Keratinocyte (primary cell): ENCODE data around the gene GPBAR1. TPM values are rescaled to one million over a fixed set of nuclear protein-coding genes. Genes with fewer than 3 reads are reported as not detected.

ENCODE experiments used
- DNase-seq: peaks from one replicate; pipeline ENCODE4 v3.0.0-alpha.2; 2011; ENCODE audit warnings: low read depth, missing footprints, low spot score
- FAIRE-seq: peaks from 2 replicates; lab custom pipeline; 2011; peaks lifted over from hg19 to GRCh38; lab: Jason Lieb, UNC
- H2AFZ ChIP-seq: 2 replicates; pipeline ENCODE4 v1.6.0; 2012; ENCODE audit warnings: low read length, control low read depth, inconsistent platforms; ENCODE audit not compliant: control insufficient read depth
- H3K27ac ChIP-seq: 2 replicates; pipeline ENCODE4 v1.5.1; 2011; ENCODE audit warnings: low read length; ENCODE audit not compliant: control insufficient read depth, insufficient read depth
- H3K27me3 ChIP-seq: 3 replicates; pipeline ENCODE4 v1.6.0; 2011; ENCODE audit warnings: low read length; ENCODE audit not compliant: control insufficient read depth, insufficient read depth; ENCODE audit errors: extremely low read depth
- H3K36me3 ChIP-seq, 2 experiments: 2 replicates in 1 of 2; 3 replicates in 1 of 2; pipeline ENCODE4 v1.5.1; 2011; ENCODE audit warnings: low read length in 2 of 2, mild to moderate bottlenecking in 1 of 2; ENCODE audit not compliant: control insufficient read depth in 2 of 2, insufficient read depth in 2 of 2; ENCODE audit errors: extremely low read depth in 1 of 2
- H3K4me1 ChIP-seq: 3 replicates; pipeline ENCODE4 v1.5.1; 2011; ENCODE audit warnings: low read length; ENCODE audit not compliant: control insufficient read depth, insufficient read depth; ENCODE audit errors: extremely low read depth
- H3K4me2 ChIP-seq: 3 replicates; pipeline ENCODE4 v1.6.0; 2011; ENCODE audit warnings: low read depth, low read length; ENCODE audit not compliant: control insufficient read depth, insufficient read depth; ENCODE audit errors: extremely low read depth
- H3K4me3 ChIP-seq, 3 experiments: fragments of 200-600 bp in 1 of 3; sonication (generic) in 1 of 3; 2 replicates in 2 of 3; 3 replicates in 1 of 3; pipeline ENCODE4 v1.5.1; 2011 to 2016; ENCODE audit warnings: low read length in 3 of 3, mild to moderate bottlenecking in 3 of 3, control low read depth in 2 of 3, inconsistent platforms in 1 of 3, low read depth in 1 of 3, mixed read lengths in 1 of 3, mixed run types in 1 of 3, moderate library complexity in 1 of 3; ENCODE audit not compliant: control insufficient read depth in 2 of 3, insufficient read depth in 2 of 3; ENCODE audit errors: extremely low read depth in 1 of 3
- H3K79me2 ChIP-seq: 2 replicates; pipeline ENCODE4 v1.6.0; 2012; ENCODE audit warnings: low read length; ENCODE audit not compliant: control insufficient read depth, insufficient read depth
- H3K9ac ChIP-seq: 3 replicates; pipeline ENCODE4 v1.6.0; 2011; ENCODE audit warnings: low read length; ENCODE audit not compliant: control insufficient read depth, insufficient read depth; ENCODE audit errors: extremely low read depth
- H3K9me1 ChIP-seq: 3 replicates; pipeline ENCODE4 v1.6.0; 2011; ENCODE audit warnings: low read length; ENCODE audit not compliant: control insufficient read depth, insufficient read depth; ENCODE audit errors: extremely low read depth
- H3K9me3 ChIP-seq: 2 replicates; pipeline ENCODE4 v1.5.1; 2012; ENCODE audit warnings: low read depth, low read length; ENCODE audit not compliant: control insufficient read depth
- H4K20me1 ChIP-seq: 3 replicates; pipeline ENCODE4 v1.6.0; 2011; ENCODE audit warnings: low read length; ENCODE audit not compliant: control insufficient read depth, insufficient read depth; ENCODE audit errors: extremely low read depth
- CTCF ChIP-seq, 3 experiments: IDR thresholded peaks in 1 of 3; conservative IDR thresholded peaks in 1 of 3; optimal IDR thresholded peaks in 1 of 3; 2 replicates in 2 of 3; 3 replicates in 1 of 3; pipeline versions ENCODE3 to v1.5.1; 2011; ENCODE audit warnings: low read length in 3 of 3, mild to moderate bottlenecking in 3 of 3, moderate library complexity in 2 of 3, control low read depth in 1 of 3, inconsistent platforms in 1 of 3; ENCODE audit not compliant: insufficient read depth in 2 of 3; ENCODE audit errors: extremely low read depth in 1 of 3
- EZH2 ChIP-seq: IDR thresholded peaks from one replicate; pipeline ENCODE4 v1.6.1; 2012; ENCODE audit warnings: inconsistent platforms, mild to moderate bottlenecking, low read length, moderate library complexity
- dilution Hi-C: fragments of 300-500 bp; cut with MboI; formaldehyde crosslinking; loops from one replicate; pipeline ENCODE4 v1.7.0; 2020; ENCODE audit warnings: low sequenced_read_pairs; ENCODE audit not compliant: extremely low pct_ligation_motif_present
- polyA plus RNA-seq, 5 experiments: library from polyadenylated mRNA; depleted of rRNA in 3 of 5; stranded (reverse) in 3 of 5; stranded (forward) in 1 of 5; unstranded in 1 of 5; fragments of >200 nt; gene quantifications; 1 replicate in 1 of 5; 2 replicates in 3 of 5; 3 replicates in 1 of 5; pipeline versions ENCODE4 v1.2.1 to v1.2.3, GENCODE V29; 2011 to 2012; ENCODE audit warnings: missing spikeins in 2 of 5, low read depth in 1 of 5, low replicate concordance in 1 of 5

Gene GPBAR1
- polyA plus RNA-seq, 1 donor (not counting 4 experiments of a cell fraction or from before 2014, with no cell fraction given), result 0.12 TPM

GRCh38 chr2:218223046-218223445 lies 37.8 kb upstream of the GPBAR1 start:
- TF ChIP-seq EZH2 (no peak), CTCF (optimal IDR thresholded peaks at IDR 0.05 in 1 of 3, IDR thresholded peaks at IDR 0.05 in 1 of 3, conservative IDR thresholded peaks at IDR 0.05 in 1 of 3; ENCODE audit: extremely low read depth in 1 of 3, insufficient read depth in 2 of 3, low read length in 3 of 3) (no peak)
- Histone ChIP-seq H3K79me2 (peaks cover 88% of the 10 kb centered on the region), H3K9me3 (no peaks in the 10 kb centered on the region), H3K4me3 (peak overlapping the region in 1 of 3 experiments; percentile 15), H3K27me3 (no peaks in the 10 kb centered on the region), H3K36me3 (peaks cover 19 to 24% of the 10 kb centered on the region in 2 experiments), H3K9me1 (peaks cover 4% of the 10 kb centered on the region), H3K4me1 (peaks cover 46% of the 10 kb centered on the region), H3K27ac (no peak overlapping the region), H3K9ac (no peak overlapping the region), H2AFZ (no peak overlapping the region), H3K4me2 (peak overlapping the region; percentile 23), H4K20me1 (peaks cover 45% of the 10 kb centered on the region)
- FAIRE-seq (peak; percentile 56), DNase-seq (no peak)
- dilution Hi-C loops, result no loop called here

- Histone ChIP-seq H3K27ac (peak overlapping the region; percentile 16), H3K36me3 (peaks cover 23 to 24% of the 10 kb centered on the region in 2 experiments)
- TF ChIP-seq EZH2, result no peak
- TF ChIP-seq CTCF (optimal IDR thresholded peaks at IDR 0.05 in 1 of 3, IDR thresholded peaks at IDR 0.05 in 1 of 3, conservative IDR thresholded peaks at IDR 0.05 in 1 of 3; ENCODE audit: extremely low read depth in 1 of 3, insufficient read depth in 2 of 3, low read length in 3 of 3), result no peak
Measured at GRCh38 chr2:218224186-218224585, 36.6 kb upstream of the GPBAR1 start.

More at GRCh38 chr2:218224186-218224585, 36.6 kb upstream of the GPBAR1 start:
- dilution Hi-C loops, result no loop called here
- Histone ChIP-seq H3K4me2 (no peak overlapping the region), H3K9ac (no peak overlapping the region), H3K4me1 (peaks cover 58% of the 10 kb centered on the region), H3K9me3 (no peaks in the 10 kb centered on the region), H3K79me2 (peaks cover 78% of the 10 kb centered on the region), H4K20me1 (peaks cover 45% of the 10 kb centered on the region), H3K27me3 (no peaks in the 10 kb centered on the region), H3K4me3 (no peak overlapping the region), H2AFZ (no peak overlapping the region), H3K9me1 (peaks cover 4% of the 10 kb centered on the region)
- no peak for FAIRE-seq
- no peak for DNase-seq
